ENCODE data around the gene MBD6. TPM values are rescaled to one million over a fixed set of nuclear protein-coding genes. Genes with fewer than 3 reads are reported as not detected.

Gene MBD6
- total and polyA plus RNA-seq, 2 of the 13 experiments (the other 11 are each of a cell fraction or from before 2014, with no cell fraction given), result 4.1 to 5.9 TPM

DNA sequence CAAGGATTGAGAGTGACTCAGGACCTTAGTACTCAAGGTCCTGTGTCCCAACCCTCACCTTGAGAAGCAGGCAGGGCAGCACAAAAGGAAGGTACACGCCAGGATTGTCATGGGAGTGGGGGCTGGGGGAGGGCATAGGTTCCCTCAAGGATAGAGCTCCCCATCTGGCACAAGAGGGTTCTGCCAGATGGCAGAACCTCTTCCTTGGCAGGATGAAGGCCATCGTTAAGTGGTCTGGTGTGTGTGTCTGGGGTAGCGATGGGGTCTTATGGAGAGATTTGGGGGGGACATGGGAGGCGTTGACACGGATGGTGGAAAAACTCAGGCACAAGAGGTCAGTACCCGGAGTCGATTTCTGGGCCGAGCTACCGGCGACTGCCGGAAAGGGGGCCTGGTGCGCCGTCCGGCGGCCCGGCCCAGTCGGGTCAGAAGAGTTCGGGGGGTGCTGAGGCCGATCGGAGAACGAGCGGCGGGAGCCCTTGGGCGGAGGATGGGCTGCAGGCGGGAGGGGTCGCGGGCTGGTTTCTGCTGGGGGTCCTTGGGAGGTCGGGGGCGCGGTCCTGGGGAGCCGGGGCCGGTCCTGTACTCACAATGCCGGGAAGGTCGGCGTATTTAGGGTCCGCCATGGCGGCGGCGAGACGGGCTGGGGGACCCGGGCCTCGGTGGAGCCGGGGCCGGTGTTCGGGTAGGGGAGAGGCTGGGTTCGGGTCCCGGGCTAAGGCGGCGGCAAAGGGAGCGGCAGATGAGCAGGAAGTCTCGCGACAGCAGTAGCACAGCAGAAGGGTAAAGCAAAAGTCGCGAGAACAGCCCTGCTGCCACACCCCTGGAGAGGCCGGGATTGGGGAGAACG lies 24.0 kb downstream of the MBD6 start, which contains the start of gene DCTN2 (continued):
- TF ChIP-seq, protein P1, sequence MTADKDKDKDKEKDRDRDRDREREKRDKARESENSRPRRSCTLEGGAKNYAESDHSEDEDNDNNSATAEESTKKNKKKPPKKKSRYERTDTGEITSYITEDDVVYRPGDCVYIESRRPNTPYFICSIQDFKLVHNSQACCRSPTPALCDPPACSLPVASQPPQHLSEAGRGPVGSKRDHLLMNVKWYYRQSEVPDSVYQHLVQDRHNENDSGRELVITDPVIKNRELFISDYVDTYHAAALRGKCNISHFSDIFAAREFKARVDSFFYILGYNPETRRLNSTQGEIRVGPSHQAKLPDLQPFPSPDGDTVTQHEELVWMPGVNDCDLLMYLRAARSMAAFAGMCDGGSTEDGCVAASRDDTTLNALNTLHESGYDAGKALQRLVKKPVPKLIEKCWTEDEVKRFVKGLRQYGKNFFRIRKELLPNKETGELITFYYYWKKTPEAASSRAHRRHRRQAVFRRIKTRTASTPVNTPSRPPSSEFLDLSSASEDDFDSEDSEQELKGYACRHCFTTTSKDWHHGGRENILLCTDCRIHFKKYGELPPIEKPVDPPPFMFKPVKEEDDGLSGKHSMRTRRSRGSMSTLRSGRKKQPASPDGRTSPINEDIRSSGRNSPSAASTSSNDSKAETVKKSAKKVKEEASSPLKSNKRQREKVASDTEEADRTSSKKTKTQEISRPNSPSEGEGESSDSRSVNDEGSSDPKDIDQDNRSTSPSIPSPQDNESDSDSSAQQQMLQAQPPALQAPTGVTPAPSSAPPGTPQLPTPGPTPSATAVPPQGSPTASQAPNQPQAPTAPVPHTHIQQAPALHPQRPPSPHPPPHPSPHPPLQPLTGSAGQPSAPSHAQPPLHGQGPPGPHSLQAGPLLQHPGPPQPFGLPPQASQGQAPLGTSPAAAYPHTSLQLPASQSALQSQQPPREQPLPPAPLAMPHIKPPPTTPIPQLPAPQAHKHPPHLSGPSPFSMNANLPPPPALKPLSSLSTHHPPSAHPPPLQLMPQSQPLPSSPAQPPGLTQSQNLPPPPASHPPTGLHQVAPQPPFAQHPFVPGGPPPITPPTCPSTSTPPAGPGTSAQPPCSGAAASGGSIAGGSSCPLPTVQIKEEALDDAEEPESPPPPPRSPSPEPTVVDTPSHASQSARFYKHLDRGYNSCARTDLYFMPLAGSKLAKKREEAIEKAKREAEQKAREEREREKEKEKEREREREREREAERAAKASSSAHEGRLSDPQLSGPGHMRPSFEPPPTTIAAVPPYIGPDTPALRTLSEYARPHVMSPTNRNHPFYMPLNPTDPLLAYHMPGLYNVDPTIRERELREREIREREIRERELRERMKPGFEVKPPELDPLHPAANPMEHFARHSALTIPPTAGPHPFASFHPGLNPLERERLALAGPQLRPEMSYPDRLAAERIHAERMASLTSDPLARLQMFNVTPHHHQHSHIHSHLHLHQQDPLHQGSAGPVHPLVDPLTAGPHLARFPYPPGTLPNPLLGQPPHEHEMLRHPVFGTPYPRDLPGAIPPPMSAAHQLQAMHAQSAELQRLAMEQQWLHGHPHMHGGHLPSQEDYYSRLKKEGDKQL (CRISPR knock-in tag; IDR thresholded peaks at IDR 0.05; ENCODE audit: low read depth), result no peak
- no peak; the same call in 1 of the 2 replicates for TF ChIP-seq ZMYM4 (CRISPR knock-in tag; IDR thresholded peaks at IDR 0.05)
- no peak for TF ChIP-seq PHB2 (IDR thresholded peaks at IDR 0.05; ENCODE audit: partially characterized antibody)
- no peak for TF ChIP-seq ZSCAN22 (CRISPR knock-in tag; IDR thresholded peaks at IDR 0.05)
- TF ChIP-seq, protein P2, sequence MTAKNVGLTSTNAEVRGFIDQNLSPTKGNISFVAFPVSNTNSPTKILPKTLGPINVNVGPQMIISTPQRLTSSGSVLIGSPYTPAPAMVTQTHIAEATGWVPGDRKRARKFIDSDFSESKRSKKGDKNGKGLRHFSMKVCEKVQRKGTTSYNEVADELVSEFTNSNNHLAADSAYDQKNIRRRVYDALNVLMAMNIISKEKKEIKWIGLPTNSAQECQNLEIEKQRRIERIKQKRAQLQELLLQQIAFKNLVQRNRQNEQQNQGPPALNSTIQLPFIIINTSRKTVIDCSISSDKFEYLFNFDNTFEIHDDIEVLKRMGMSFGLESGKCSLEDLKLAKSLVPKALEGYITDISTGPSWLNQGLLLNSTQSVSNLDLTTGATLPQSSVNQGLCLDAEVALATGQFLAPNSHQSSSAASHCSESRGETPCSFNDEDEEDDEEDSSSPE (CRISPR knock-in tag; IDR thresholded peaks at IDR 0.05), result peak; percentile 45; the same call in 1 of the 2 replicates
- peak; percentile 65; the same call in 1 of the 2 replicates for TF ChIP-seq ZNF761 (CRISPR knock-in tag; conservative IDR thresholded peaks at IDR 0.05)
- TF ChIP-seq, protein P3, sequence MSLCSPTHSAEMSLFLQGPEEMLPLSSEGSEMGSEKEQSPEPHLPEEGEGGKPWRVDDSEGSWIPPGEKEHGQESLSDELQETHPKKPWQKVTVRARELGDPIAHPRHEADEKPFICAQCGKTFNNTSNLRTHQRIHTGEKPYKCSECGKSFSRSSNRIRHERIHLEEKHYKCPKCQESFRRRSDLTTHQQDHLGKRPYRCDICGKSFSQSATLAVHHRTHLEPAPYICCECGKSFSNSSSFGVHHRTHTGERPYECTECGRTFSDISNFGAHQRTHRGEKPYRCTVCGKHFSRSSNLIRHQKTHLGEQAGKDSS (CRISPR knock-in tag; IDR thresholded peaks at IDR 0.05; ENCODE audit: borderline replicate concordance, low read depth), result no peak
- no peak for TF ChIP-seq ZNF30 (CRISPR knock-in tag; IDR thresholded peaks at IDR 0.05)
- TF ChIP-seq NCOA1 (CRISPR knock-in tag; IDR thresholded peaks at IDR 0.05), result no peak
- no peak for TF ChIP-seq EEA1 (CRISPR knock-in tag; IDR thresholded peaks at IDR 0.05; ENCODE audit: borderline replicate concordance)
- TF ChIP-seq DNMT3B (CRISPR knock-in tag; conservative IDR thresholded peaks at IDR 0.05), result no peak
- TF ChIP-seq FOXK2 (IDR thresholded peaks at IDR 0.05), result no peak
- TF ChIP-seq SP140L (CRISPR knock-in tag; IDR thresholded peaks at IDR 0.05; ENCODE audit: borderline replicate concordance), result no peak
- TF ChIP-seq SATB2 (CRISPR knock-in tag; IDR thresholded peaks at IDR 0.05), result no peak
- no peak for TF ChIP-seq U2AF2 (IDR thresholded peaks at IDR 0.05; ENCODE audit: low read depth, low read length)
- no peak for TF ChIP-seq ZNF614 (CRISPR knock-in tag; IDR thresholded peaks at IDR 0.05; ENCODE audit: borderline replicate concordance)
- no peak for TF ChIP-seq ZNF776 (CRISPR knock-in tag; IDR thresholded peaks at IDR 0.05)
- TF ChIP-seq NR2F6 (IDR thresholded peaks at IDR 0.05), result no peak
- no peak; the same call in 1 of the 2 replicates for TF ChIP-seq NR2F6 (CRISPR knock-in tag; IDR thresholded peaks at IDR 0.05)
- no peak for TF ChIP-seq NR2F1 (CRISPR knock-in tag; IDR thresholded peaks at IDR 0.05)
- TF ChIP-seq, protein P4, sequence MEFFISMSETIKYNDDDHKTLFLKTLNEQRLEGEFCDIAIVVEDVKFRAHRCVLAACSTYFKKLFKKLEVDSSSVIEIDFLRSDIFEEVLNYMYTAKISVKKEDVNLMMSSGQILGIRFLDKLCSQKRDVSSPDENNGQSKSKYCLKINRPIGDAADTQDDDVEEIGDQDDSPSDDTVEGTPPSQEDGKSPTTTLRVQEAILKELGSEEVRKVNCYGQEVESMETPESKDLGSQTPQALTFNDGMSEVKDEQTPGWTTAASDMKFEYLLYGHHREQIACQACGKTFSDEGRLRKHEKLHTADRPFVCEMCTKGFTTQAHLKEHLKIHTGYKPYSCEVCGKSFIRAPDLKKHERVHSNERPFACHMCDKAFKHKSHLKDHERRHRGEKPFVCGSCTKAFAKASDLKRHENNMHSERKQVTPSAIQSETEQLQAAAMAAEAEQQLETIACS (CRISPR knock-in tag; IDR thresholded peaks at IDR 0.05), result no peak

Data from HepG2 (cell line).